Retina (tissue), 1 donor: Measurements from ENCODE around the gene MS4A6E.

Source experiments
- DNase-seq: peaks from one replicate; pipeline ENCODE4 v3.0.0-alpha.2; 2016

MS4A6E gene

DNA sequence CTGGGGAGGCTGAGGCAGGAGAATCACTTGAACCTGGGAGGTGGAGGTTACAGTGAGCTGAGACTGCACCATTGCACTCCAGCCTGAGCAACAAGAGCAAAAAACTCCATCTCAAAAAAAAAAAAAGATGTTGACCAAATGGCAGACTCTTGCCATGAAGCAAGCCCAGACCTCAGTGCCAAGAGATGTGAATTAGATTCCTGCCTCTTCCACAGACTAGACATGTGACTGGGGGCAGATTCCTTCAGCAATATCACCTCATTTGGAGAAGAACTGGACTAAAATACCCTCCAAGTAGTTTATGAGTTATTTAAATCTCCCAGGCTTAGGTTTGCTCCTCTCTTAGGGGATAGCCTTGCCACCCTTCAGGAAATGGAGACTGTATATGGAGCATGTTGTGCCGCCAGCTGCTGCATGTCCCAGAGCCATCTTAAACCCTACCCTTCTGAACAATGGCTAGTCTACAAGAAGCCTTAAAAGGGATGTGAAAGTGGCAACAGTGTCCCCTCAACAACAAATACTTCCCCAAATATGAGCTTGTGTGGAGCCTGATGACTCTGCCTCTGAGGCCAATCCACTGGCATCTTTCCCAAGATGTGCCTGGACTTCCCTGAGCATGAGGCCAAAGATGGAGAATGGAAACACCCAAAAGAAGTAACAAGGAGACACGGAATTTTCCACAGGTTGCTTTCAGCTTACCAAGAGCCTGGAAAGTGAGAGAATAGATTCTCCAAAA lies 50.5 kb downstream of the MS4A6E start:
- DNase-seq: no peak

DNA sequence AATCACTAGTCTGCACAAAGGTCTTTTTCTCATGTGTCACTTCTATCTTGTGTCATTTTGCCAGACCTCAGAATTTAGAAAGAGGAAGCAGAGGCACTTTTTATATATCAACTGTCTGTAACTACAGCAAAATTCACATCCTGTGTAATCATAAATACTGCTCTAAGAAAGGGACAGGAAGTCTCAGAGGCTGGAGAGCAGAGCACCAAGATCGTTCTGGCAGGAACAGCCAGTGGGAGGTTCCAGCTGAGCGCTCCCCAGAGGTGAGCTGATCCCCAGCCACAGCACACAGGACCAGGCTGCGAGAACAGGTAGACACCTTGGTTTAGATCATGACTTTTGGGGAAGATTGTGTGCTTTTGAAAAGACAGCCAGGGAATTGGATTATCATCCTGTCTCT lies 51.3 kb downstream of the MS4A6E start, which contains the start of gene MS4A7:
Gene MS4A7 (plus strand): TSS at position 179 of the 400 bp plus-strand sequence. CDS start 4,610 bp downstream, outside the sequence.
- DNase-seq: no peak

DNA sequence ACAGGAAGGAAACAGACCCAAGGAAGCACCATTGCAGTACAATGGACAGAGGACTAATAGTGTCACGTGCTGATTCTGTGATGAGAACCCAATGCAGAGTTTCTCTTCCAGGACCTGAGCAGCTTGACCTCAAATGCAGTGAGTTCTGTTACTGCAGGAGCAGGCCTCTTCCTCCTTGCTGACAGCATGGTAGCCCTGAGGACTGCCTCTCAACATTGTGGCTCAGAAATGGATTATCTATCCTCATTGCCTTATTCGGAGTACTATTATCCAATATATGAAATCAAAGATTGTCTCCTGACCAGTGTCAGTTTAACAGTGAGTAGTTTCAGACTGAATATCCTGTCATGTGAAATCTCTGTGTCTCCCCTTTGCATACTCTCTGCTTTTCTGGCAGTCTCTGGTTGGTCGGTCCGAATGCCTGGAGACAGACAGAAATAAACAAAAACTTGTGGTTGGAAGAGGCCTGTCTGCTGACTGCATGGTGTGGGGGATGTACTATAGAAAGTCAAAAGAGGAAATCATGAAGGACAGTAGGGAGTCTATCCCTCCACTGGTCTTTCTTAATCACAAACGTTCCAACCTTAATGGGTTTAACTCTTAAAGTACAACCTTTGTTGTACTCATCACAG lies 62.3 kb downstream of the MS4A6E start:
- no peak for DNase-seq

DNA sequence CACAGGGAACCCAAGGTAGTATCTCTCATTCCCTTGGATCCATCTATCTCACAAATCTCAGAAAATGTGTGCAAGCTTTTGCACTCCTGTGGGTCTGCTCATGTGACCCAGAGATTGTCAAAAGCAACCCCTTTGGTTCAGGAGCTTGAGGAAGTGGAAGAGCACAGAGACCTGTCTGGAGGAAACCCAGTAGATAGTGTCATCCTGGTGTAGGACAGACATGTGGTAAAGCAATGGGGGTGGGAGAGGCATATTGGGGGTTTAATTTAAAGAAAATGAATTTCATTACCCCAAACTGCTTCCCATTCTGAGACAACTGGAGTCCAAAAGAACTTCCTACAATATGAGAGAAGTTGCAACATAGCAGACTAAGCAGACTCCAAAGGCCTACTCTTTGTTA lies 63.4 kb downstream of the MS4A6E start:
- DNase-seq: no peak
